Measurements from ENCODE around the gene SLC25A1. TPM values are rescaled to one million over a fixed set of nuclear protein-coding genes. Genes with fewer than 3 reads are reported as not detected.

SLC25A1 gene
- total RNA-seq, 1 donor from 2014 or later = 54.8 TPM

DNA sequence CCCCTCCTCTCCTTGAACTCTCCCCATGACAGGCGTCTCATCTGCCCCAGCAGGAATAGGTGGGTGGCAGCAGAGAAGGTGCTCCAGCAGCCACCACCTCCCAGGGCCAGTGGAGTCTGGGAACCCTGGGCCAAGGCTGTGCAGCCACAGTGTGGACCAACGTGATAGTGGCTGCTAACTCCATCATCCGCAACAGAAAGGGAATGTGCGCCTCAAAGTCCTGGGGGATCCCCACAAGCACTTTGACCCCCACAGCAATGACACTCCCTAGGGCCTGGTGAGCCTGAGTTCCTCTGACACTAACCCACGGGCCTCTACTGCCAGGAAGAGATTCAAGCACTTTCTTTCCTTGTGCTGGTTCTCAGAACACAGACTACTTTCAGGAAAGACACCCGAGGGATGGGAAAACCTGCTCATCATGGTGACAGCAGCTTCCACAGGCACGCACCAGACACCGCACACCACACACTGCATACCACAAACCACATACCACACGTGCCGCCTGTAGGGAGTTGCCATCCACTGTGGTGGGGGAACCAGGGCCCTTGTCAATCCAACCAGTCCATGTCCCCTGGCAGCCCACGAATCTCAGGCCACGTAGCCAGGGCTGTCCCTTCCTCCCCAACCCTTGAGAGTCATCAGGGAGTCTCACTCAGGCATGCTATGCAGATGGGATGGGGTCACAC is 3.4 kb upstream of the SLC25A1 start:
- TF ChIP-seq, protein P1, sequence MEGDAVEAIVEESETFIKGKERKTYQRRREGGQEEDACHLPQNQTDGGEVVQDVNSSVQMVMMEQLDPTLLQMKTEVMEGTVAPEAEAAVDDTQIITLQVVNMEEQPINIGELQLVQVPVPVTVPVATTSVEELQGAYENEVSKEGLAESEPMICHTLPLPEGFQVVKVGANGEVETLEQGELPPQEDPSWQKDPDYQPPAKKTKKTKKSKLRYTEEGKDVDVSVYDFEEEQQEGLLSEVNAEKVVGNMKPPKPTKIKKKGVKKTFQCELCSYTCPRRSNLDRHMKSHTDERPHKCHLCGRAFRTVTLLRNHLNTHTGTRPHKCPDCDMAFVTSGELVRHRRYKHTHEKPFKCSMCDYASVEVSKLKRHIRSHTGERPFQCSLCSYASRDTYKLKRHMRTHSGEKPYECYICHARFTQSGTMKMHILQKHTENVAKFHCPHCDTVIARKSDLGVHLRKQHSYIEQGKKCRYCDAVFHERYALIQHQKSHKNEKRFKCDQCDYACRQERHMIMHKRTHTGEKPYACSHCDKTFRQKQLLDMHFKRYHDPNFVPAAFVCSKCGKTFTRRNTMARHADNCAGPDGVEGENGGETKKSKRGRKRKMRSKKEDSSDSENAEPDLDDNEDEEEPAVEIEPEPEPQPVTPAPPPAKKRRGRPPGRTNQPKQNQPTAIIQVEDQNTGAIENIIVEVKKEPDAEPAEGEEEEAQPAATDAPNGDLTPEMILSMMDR (IDR thresholded peaks at IDR 0.05; ENCODE audit: partially characterized antibody, unreplicated experiment) = no peak
- Mint-ChIP-seq H3K27me3 (ENCODE audit: unreplicated experiment) (peaks cover 10% of the 10 kb centered on the region), H3K4me3 (ENCODE audit: unreplicated experiment) (no peak overlapping the region), H3K4me1 (ENCODE audit: low read depth, unreplicated experiment) (peaks cover 6% of the 10 kb centered on the region), H3K9me3 (ENCODE audit: unreplicated experiment) (no peaks in the 10 kb centered on the region), H3K27ac (ENCODE audit: unreplicated experiment) (no peak overlapping the region), H3K36me3 (ENCODE audit: unreplicated experiment) (no peaks in the 10 kb centered on the region)
- DNase-seq = no peak

DNA sequence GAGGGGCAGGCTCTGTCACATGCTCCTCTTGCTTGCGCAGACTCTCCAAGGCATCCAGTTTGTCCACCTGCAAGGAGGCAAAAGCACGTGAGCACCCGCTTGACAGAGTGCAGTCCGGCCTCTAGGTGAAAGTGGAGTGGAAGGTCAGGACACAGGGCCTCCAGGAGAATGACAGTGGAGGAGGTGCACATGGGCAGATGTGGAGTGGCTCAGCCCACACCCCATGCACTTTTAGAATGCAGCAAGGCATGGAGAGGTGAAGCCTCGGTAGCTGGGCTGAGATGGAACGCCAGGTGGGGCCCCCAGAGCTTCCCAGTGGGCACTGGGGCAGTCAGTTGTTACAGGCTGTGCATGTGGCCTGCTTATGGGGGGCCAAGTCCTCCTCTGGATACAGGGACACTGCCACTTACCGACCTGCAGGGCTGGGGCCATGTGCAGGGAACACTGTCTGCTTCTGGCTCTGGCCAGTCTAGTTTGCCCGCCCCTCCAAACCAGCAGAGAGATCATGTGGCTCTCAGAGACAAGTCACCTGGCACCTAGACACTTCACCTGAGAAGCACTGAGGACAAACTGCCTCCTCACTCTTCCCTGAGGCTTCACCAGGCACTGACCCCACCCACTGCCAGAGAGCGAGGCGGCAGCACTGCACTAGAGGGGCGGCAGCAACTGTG is 2.3 kb upstream of the SLC25A1 start:
- H3K4me3 Mint-ChIP-seq (ENCODE audit: unreplicated experiment) = no peak overlapping the region
- H3K36me3 Mint-ChIP-seq (ENCODE audit: unreplicated experiment) = no peaks in the 10 kb centered on the region
- peaks cover 6% of the 10 kb centered on the region for H3K4me1 Mint-ChIP-seq (ENCODE audit: low read depth, unreplicated experiment)
- TF ChIP-seq, protein P1 (IDR thresholded peaks at IDR 0.05; ENCODE audit: partially characterized antibody, unreplicated experiment) = no peak
- H3K27me3 Mint-ChIP-seq (ENCODE audit: unreplicated experiment) = peaks cover 10% of the 10 kb centered on the region
- H3K27ac Mint-ChIP-seq (ENCODE audit: unreplicated experiment) = no peak overlapping the region
- no peak for DNase-seq
- H3K9me3 Mint-ChIP-seq (ENCODE audit: unreplicated experiment) = no peaks in the 10 kb centered on the region

DNA sequence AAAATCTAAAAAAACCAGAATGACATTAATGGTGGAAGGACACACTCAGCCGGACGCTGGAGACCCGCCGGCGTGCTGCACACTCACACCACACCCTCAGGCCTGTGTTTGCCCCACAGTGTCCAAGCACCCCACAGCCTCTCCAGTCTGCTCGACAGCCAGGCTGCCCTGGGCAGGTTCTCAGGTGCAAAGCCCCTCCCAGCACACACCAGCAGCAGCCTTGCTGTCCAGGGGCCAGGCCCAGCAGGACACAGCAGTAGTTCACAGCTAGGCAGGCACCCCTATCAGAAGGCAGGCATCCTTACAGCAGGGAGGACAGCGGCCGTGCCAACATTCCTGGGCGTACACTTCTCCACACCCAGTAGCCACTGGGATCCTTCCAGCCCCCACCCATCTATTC is 1.7 kb upstream of the SLC25A1 start:
- Mint-ChIP-seq H3K9me3 (ENCODE audit: unreplicated experiment) (no peaks in the 10 kb centered on the region), H3K4me3 (ENCODE audit: unreplicated experiment) (no peak overlapping the region), H3K4me1 (ENCODE audit: low read depth, unreplicated experiment) (peaks cover 6% of the 10 kb centered on the region), H3K27me3 (ENCODE audit: unreplicated experiment) (peaks cover 12% of the 10 kb centered on the region), H3K27ac (ENCODE audit: unreplicated experiment) (no peak overlapping the region), H3K36me3 (ENCODE audit: unreplicated experiment) (no peaks in the 10 kb centered on the region)
- DNase-seq = no peak
- TF ChIP-seq, protein P1 (IDR thresholded peaks at IDR 0.05; ENCODE audit: partially characterized antibody, unreplicated experiment) = no peak

DNA sequence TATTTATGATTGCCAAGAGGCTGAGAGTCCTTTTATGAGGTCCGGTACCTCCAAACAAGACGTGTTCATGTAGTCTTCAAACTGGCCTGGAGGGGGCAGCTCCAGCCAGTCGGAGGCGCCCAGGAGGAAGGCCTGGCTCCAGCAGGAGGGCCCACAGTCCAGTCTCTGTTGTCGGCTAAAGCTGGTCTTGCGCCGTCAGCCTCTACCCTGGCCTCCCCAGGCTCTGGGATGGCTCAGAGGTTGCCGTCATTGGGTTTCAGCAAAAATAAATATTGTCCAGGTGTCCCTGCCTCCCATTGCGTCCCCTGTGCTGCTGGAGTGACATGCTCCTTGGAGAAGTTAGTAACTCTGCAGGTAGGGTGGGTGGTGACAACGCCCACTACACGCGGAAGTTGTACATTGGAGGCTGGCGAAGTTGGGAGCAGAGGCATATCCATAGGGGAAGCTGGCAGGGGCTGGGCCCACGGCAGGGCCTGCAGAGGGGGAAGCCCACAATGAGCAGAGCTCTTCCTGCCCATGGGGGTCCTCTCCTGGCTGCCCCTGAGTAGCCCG is 1.0 kb upstream of the SLC25A1 start:
- H3K4me3 Mint-ChIP-seq (ENCODE audit: unreplicated experiment) = peak overlapping the region; percentile 90
- peaks cover 6% of the 10 kb centered on the region for H3K4me1 Mint-ChIP-seq (ENCODE audit: low read depth, unreplicated experiment)
- TF ChIP-seq, protein P1 (IDR thresholded peaks at IDR 0.05; ENCODE audit: partially characterized antibody, unreplicated experiment) = peak; percentile 74
- no peaks in the 10 kb centered on the region for H3K36me3 Mint-ChIP-seq (ENCODE audit: unreplicated experiment)
- H3K27me3 Mint-ChIP-seq (ENCODE audit: unreplicated experiment) = peaks cover 10% of the 10 kb centered on the region
- no peak overlapping the region for H3K27ac Mint-ChIP-seq (ENCODE audit: unreplicated experiment)
- no peaks in the 10 kb centered on the region for H3K9me3 Mint-ChIP-seq (ENCODE audit: unreplicated experiment)
- DNase-seq = peak; percentile 80
